CD4-positive, alpha-beta T cell treated with Interleukin-6 at 100 ng/mL for 8 hours (primary cell): Measurements from ENCODE around the gene CPSF3.
"Not testable (repeated sequence)": the region's sequence is repeated elsewhere in the genome, so short reads cannot be mapped to it uniquely, and the experiment has no call there.

ENCODE experiments used
- DNase-seq: peaks from one replicate; pipeline ENCODE4 v3.0.0-alpha.2; 2020; ENCODE audit warnings: mixed read lengths, low spot score

CPSF3 gene

GRCh38 chr2:9394816-9395215 lies 28.6 kb upstream of the CPSF3 start:
- no peak for DNase-seq

GRCh38 chr2:9397201-9397600 lies 26.3 kb upstream of the CPSF3 start:
- DNase-seq, result no peak

- not testable (repeated sequence) for DNase-seq
These were observed 25.2 kb upstream of the CPSF3 start for GRCh38 chr2:9398251-9398650.

GRCh38 chr2:9398881-9399780 lies 24.3 kb upstream of the CPSF3 start:
- DNase-seq, result no peak

GRCh38 chr2:9400268-9401058 lies 23.0 kb upstream of the CPSF3 start:
- DNase-seq, result no peak

GRCh38 chr2:9401059-9401547 lies 22.4 kb upstream of the CPSF3 start:
- DNase-seq, result no peak

GRCh38 chr2:9401646-9402371 lies 21.6 kb upstream of the CPSF3 start:
- DNase-seq, result no peak

GRCh38 chr2:9403924-9404323 lies 19.5 kb upstream of the CPSF3 start:
- no peak for DNase-seq

GRCh38 chr2:9404451-9404850 lies 19.0 kb upstream of the CPSF3 start:
- DNase-seq, result no peak

GRCh38 chr2:9405636-9406035 lies 17.8 kb upstream of the CPSF3 start:
- no peak for DNase-seq

GRCh38 chr2:9406529-9407362 lies 16.7 kb upstream of the CPSF3 start:
- no peak for DNase-seq

GRCh38 chr2:9407363-9407811 lies 16.1 kb upstream of the CPSF3 start:
- no peak for DNase-seq

GRCh38 chr2:9408641-9409151 lies 14.8 kb upstream of the CPSF3 start:
- DNase-seq, result no peak

- no peak for DNase-seq
These were observed 13.3 kb upstream of the CPSF3 start for GRCh38 chr2:9410108-9410507.

- DNase-seq, result no peak
These were observed 10.7 kb upstream of the CPSF3 start for GRCh38 chr2:9412781-9413180.

- DNase-seq, result no peak
These were observed 7.8 kb upstream of the CPSF3 start for GRCh38 chr2:9415516-9416169.

GRCh38 chr2:9416267-9416961 lies 7.0 kb upstream of the CPSF3 start:
- no peak for DNase-seq

GRCh38 chr2:9416962-9417316 lies 6.5 kb upstream of the CPSF3 start:
- DNase-seq, result no peak

GRCh38 chr2:9417725-9418124 lies 5.7 kb upstream of the CPSF3 start:
- DNase-seq, result no peak

- no peak for DNase-seq
These were observed 4.7 kb upstream of the CPSF3 start for GRCh38 chr2:9418746-9419145.
